Measurements from ENCODE around the gene SCRN1. TPM values are rescaled to one million over a fixed set of nuclear protein-coding genes. Genes with fewer than 3 reads are reported as not detected.

SCRN1 gene
- total and polyA plus RNA-seq, 2 of the 4 experiments (the other 2 are of a cell fraction), result 57.1 to 124 TPM

DNA sequence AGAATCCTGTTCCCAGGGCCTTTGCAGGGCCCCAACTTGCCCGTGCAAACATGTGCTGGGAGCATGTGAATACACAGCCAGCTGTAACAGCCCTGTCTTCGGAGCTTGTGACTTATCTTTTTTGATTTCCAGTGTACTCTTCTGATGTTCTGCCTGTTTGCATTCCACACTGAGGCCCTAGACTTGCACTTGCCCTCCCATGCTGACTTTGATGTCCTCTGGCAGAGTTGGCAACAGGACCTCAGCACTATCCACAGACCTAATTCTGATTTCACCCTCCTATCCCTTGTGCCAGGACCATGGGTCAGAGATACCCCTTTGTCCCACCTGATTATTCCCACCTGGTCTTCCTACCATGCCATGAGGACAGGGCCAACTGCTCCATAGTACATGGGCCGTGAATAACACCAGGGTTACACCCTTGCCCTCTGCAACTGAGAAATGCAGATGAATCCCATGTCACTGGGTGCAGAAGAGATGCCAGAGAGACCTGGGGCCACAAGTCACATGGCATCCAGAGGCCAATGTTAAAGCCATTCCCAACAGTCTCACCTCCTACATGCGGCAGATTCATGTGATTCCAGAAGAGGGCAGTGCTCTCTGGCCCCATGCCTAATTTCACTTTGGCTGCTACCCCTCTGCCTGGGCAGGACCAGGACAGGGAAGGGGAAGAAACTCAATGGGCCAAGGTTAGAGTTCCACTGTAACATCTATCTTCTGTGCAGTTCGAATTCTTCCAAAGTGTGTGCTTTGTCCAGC lies 43.0 kb downstream of the SCRN1 start:
- in situ Hi-C loops (cut with MboI; ENCODE audit: low sequenced_read_pairs) (no loop called here), intact Hi-C loops (cut with micrococcal nuclease) (loop anchor here (1.0 to 5.0 kb wide), 2 partner anchors 81 to 116 kb away; partner anchors contain the start of genes FKBP14 and PLEKHA8), dilution Hi-C loops (cut with HindIII; ENCODE audit: low sequenced_read_pairs, unreplicated experiment) (no loop called here)
- no peak overlapping the region for H3K14ac ChIP-seq (replicated peaks; ENCODE audit: low read depth, low read length)
- peaks cover 14% of the 10 kb centered on the region; the same call in 1 of the 2 replicates for H4K20me1 ChIP-seq (ENCODE audit: insufficient read depth, low read length)
- POLR2A ChIA-PET (ENCODE audit: unreplicated experiment), result no interaction called here
- no peak overlapping the region for H2AK9ac ChIP-seq (replicated peaks; ENCODE audit: low read depth, low read length, poor library complexity)
- H3K4ac ChIP-seq (ENCODE audit: low read depth, low read length), result no peak overlapping the region
- CTCF ChIA-PET, result interaction anchor here (0.8 kb wide), 1 partner anchor 1243 kb away, joined by 3 read pairs; no protein-coding TSS in a partner anchor
- no peak overlapping the region for H2AK5ac ChIP-seq (ENCODE audit: low read depth, low read length)
- peaks cover 17 to 62% of the 10 kb centered on the region in 2 experiments for H3K79me1 ChIP-seq (ENCODE audit: low read depth in 1 of 2, low read length in 2 of 2)
- DNase-seq, result no peak
- no TSS peak for BruUV-seq (replicated peaks)
- peaks cover 72% of the 10 kb centered on the region for H3K36me3 ChIP-seq (ENCODE audit: control insufficient read depth, insufficient read depth, low read length)
- peaks cover 6% of the 10 kb centered on the region for H3K9me1 ChIP-seq (ENCODE audit: insufficient read depth, low read length)
- H3K18ac ChIP-seq (ENCODE audit: low read depth, low read length), result no peak overlapping the region
- H3K4me2 ChIP-seq (ENCODE audit: low read depth, low read length), result no peak overlapping the region
- H2BK5ac ChIP-seq (ENCODE audit: low read depth, low read length, poor library complexity, severe bottlenecking), result no peak overlapping the region
- no peak overlapping the region for H3K27ac ChIP-seq (ENCODE audit: insufficient read depth, low read length)
- H2BK120ac ChIP-seq (ENCODE audit: low read depth, low read length), result no peak overlapping the region
- 86% methylated on average over 2 of the region's 5 CpGs; no CpG with 5 or more reads in 1 of the 2 experiments for WGBS, 2 experiments (ENCODE audit: extremely low coverage in 2 of 2, insufficient read length in 1 of 2)
- no peak overlapping the region for H3K56ac ChIP-seq (ENCODE audit: extremely low read depth, insufficient read depth, low read length)
- no peak overlapping the region for H4K5ac ChIP-seq (ENCODE audit: low read depth, low read length)
- no peak overlapping the region for H2BK20ac ChIP-seq (ENCODE audit: low read depth, low read length)
- ATAC-seq (ENCODE audit: low read depth), result peak; percentile 14
- H3K23ac ChIP-seq (ENCODE audit: low read depth, low read length), result no peak overlapping the region
- H4K91ac ChIP-seq (ENCODE audit: insufficient read depth, low read depth, low read length), result no peak overlapping the region
- no peak overlapping the region for H3K9ac ChIP-seq (ENCODE audit: low read depth, low read length)
- H3K9me3 ChIP-seq (ENCODE audit: control insufficient read depth, insufficient read depth, low read length), result no peaks in the 10 kb centered on the region
- H3K4me1 ChIP-seq (ENCODE audit: control insufficient read depth, insufficient read depth, low read length), result peaks cover 4% of the 10 kb centered on the region; the same call in 1 of the 2 replicates
- no peak overlapping the region for H2AFZ ChIP-seq (replicated peaks; ENCODE audit: low read length, poor library complexity)
- no peak overlapping the region for H4K8ac ChIP-seq (ENCODE audit: low read depth in 2 of 2, low read length in 2 of 2)
- no peak overlapping the region for H2BK15ac ChIP-seq (ENCODE audit: low read depth, low read length)
- H3K27me3 ChIP-seq (ENCODE audit: control insufficient read depth, insufficient read depth, low read length), result no peaks in the 10 kb centered on the region
- no peak overlapping the region for H3K4me3 ChIP-seq (ENCODE audit: insufficient read depth, low read depth, low read length)
- TF ChIP-seq ELK1 (IDR thresholded peaks at IDR 0.05; ENCODE audit: borderline replicate concordance, low read depth, low read length), result no peak
- TF ChIP-seq CEBPB (IDR thresholded peaks at IDR 0.05; ENCODE audit: low read depth, low read length), result no peak
- no peak for TF ChIP-seq MAFK (IDR thresholded peaks at IDR 0.05; ENCODE audit: low read depth, low read length)
- no peak for TF ChIP-seq NFE2L2 (IDR thresholded peaks at IDR 0.05; ENCODE audit: low read depth, low read length)
- TF ChIP-seq RCOR1 (IDR thresholded peaks at IDR 0.05; ENCODE audit: insufficient replicate concordance, low read length), result no peak
- TF ChIP-seq CHD1 (IDR thresholded peaks at IDR 0.05; ENCODE audit: low read depth, low read length), result no peak
- TF ChIP-seq USF2 (IDR thresholded peaks at IDR 0.05; ENCODE audit: low read depth, low read length), result no peak
- TF ChIP-seq MAZ (IDR thresholded peaks at IDR 0.05; ENCODE audit: borderline replicate concordance, low read depth, low read length), result no peak
- TF ChIP-seq SMC3 (IDR thresholded peaks at IDR 0.05; ENCODE audit: low read depth, low read length), result peak; percentile 37; the same call in 1 of the 2 replicates
- TF ChIP-seq BHLHE40 (IDR thresholded peaks at IDR 0.05; ENCODE audit: low read depth, low read length), result no peak
- no peak for TF ChIP-seq FOS (IDR thresholded peaks at IDR 0.05; ENCODE audit: low read depth, low read length)
- no peak for TF ChIP-seq RFX5 (IDR thresholded peaks at IDR 0.05; ENCODE audit: low read depth, low read length)
- TF ChIP-seq CTCF (conservative IDR thresholded peaks at IDR 0.05; ENCODE audit: low read depth, low read length), result peak; percentile 33
- no peak for TF ChIP-seq POLR2A (IDR thresholded peaks at IDR 0.05; ENCODE audit: low read depth, low read length)
- TF ChIP-seq MXI1 (IDR thresholded peaks at IDR 0.05; ENCODE audit: borderline replicate concordance, low read depth, low read length), result no peak

Measured in IMR-90 (cell line).